Stimulated activated naive CD8-positive, alpha-beta T cell treated with anti-CD3 and anti-CD28 coated beads, Interleukin-15, Interleukin-2, amounts not matched to agents 100 U/mL and 50 U/mL, for 24 hours (primary cell): Measurements from ENCODE around the gene PSG1.
"Not testable (repeated sequence)": the region's sequence is repeated elsewhere in the genome, so short reads cannot be mapped to it uniquely, and the experiment has no call there.

Experiments
- ATAC-seq: fragments of 150-1000 bp; cut with Tn5 transposase; one replicate; pipeline ENCODE4 v1.10.0; 2021
- DNase-seq: peaks from one replicate; pipeline ENCODE4 v3.0.0; 2021

Gene PSG1

DNA sequence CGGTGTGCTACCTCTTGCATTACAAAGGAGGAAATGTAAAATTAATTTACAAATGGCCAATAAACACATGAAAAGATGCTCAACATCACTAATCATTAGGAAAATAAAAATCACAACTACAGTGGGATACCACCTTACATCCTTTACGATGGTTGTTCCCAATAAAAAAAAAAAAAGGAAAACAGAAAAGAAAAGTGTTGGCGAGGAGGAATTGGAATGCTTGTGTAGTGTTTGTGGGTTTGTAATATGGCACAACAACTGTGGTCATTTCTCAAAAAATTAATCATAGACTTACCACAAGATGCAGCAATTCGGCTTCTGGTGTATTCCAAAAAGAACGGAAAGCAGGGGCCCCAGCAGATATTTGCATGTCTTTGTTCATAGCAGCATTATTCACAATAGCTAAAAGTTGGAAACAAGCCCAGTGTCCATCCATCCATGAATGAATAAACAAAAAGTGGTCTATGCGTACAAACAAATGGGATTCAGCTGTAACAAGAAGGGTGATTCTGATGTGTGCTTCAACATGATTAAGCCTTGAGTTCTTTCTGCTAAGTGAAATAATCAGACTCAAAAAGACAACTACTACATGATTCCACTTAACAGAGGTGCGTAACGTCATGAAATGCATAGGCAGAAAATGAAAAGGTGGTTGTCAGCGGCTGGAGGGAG lies 58.1 kb downstream of the PSG1 start:
- not testable (repeated sequence) for ATAC-seq, DNase-seq

DNA sequence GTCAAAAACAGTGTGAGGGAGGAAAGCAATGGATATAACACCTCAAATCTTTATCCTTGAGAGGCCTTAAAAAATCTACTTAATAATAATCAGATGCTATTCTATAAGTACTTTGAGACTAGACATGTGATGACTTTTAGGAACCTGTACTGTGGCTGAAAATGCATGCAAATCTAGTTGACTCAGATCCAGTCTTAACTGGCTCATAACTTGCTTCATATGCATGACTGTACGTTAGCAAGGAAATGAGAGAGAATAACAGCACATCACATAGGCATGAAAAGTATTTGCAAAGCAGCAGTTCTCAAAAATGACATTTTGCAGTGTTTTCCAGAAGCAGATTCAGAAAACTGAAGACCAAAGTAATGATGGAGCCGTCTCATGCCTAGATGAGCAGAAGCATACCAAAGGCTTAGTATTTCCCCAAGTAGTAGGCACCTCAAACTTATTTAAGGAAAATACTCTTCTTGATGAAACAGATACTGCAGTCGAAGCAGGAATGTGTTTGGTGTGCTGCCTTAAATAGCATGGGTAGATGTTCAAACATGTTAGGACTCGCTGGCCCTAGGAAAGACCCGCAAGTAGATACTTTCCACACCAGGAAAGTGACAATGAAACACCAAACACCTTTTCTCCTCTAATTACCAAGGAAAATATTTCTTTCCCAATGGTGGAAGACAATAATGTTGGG lies 59.4 kb downstream of the PSG1 start:
- not testable (repeated sequence) for ATAC-seq, DNase-seq

DNA sequence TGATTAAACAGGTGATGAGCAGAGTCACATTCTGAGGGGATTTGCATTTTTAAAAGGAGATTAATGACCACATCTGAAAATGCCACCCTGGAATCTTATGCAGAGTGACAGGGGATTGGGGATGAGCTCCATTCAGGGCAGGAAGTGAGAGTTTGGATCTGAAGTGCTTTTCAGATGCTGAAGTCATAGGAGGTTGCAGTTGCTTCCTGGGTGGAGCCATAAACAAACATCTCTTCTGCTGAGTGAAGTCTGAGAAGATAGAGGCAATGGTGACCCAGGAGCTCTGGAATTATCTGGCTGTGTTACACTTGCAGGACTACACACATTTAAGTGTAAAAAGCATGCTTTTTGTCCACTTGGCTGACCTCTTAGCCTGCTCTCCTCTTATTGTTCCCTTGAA lies 62.6 kb downstream of the PSG1 start:
- DNase-seq (no peak), ATAC-seq (no peak)
